GM12878 (cell line): ENCODE results near the gene ABCG5. TPM values are rescaled to one million over a fixed set of nuclear protein-coding genes. Genes with fewer than 3 reads are reported as not detected.

Experiments used
- ELK1 ChIP-seq: IDR thresholded peaks from 2 replicates; pipeline ENCODE4 v1.6.1; 2012; ENCODE audit warnings: low read depth, low read length, improper control_type of control experiment
- FOXK2 ChIP-seq: fragments of 450-650 bp; IDR thresholded peaks from 2 replicates; pipeline ENCODE4 v1.6.1; 2017; ENCODE audit warnings: mild to moderate bottlenecking, moderate library complexity
- HDAC2 ChIP-seq: fragments of 200-600 bp; sonication (generic); IDR thresholded peaks from 2 replicates; pipeline ENCODE4 v1.6.1; 2017
- MXI1 ChIP-seq: fragments of 150-350 bp; IDR thresholded peaks from 2 replicates; pipeline ENCODE4 v1.6.1; 2011; ENCODE audit warnings: low read depth, mild to moderate bottlenecking, inconsistent platforms, low read length, improper control_type of control experiment
- NKRF ChIP-seq: fragments of 450-650 bp; conservative IDR thresholded peaks from 2 replicates; pipeline ENCODE4 v1.6.1; 2017; ENCODE audit warnings: mild to moderate bottlenecking, moderate library complexity
- SKIL ChIP-seq: fragments of 450-650 bp; IDR thresholded peaks from 2 replicates; pipeline ENCODE4 v1.6.1; 2017; ENCODE audit warnings: mild to moderate bottlenecking, low read depth, inconsistent platforms; ENCODE audit not compliant: poor library complexity, severe bottlenecking
- USF1 ChIP-seq: IDR thresholded peaks from 2 replicates; pipeline ENCODE4 v1.6.1; 2011; ENCODE audit warnings: borderline replicate concordance, low read depth, mild to moderate bottlenecking, moderate library complexity, mixed read lengths, low read length; ENCODE audit not compliant: insufficient read depth; ENCODE audit errors: extremely low read length
- polyA plus RNA-seq, 11 experiments: library from polyadenylated mRNA; depleted of rRNA in 4 of 11; unstranded in 6 of 11; stranded (reverse) in 5 of 11; fragments of >200 nt; fragmentation: Nextera tagmentation in 4 of 11; fragmentation: Illumina TruSeq in 1 of 11; extraction: Ambion mirVana in 4 of 11; extraction: Trizol in 1 of 11; gene quantifications; 1 replicate in 1 of 11; 2 replicates in 10 of 11; pipeline versions ENCODE4 v1.2.1 to v1.2.3, GENCODE V29; 2011 to 2016; ENCODE audit warnings: inconsistent platforms in 2 of 11, missing spikeins in 2 of 11, low read depth in 1 of 11
- total RNA-seq, 4 experiments: library from RNA; depleted of rRNA in 3 of 4; stranded (reverse); fragments of >200 nt in 3 of 4; fragmentation: Illumina TruSeq in 1 of 4; extraction: Trizol in 1 of 4; gene quantifications; 2 replicates each; pipeline versions ENCODE4 v1.2.1 to v1.2.3, GENCODE V29; 2013 to 2021

Gene ABCG5
- total and polyA plus RNA-seq, 10 of the 15 experiments (the other 5 are each of a cell fraction or from before 2014, with no cell fraction given): not detected

- TF ChIP-seq NKRF (no peak), SKIL (no peak), FOXK2 (no peak), HDAC2 (no peak), ELK1 (no peak), USF1 (no peak), MXI1 (no peak)
These were observed 4.2 kb upstream of the ABCG5 start (continued) for GRCh38 chr2:43842866-43843226.
